Measurements from ENCODE around the gene C5. TPM values are rescaled to one million over a fixed set of nuclear protein-coding genes. Genes with fewer than 3 reads are reported as not detected.

The C5 gene
- total and polyA plus RNA-seq, 2 experiments from 2014 or later, result 13.8 to 55.4 TPM

GRCh38 chr9:120940573-120940972 lies 109.5 kb downstream of the C5 start:
- no peaks in the 10 kb centered on the region for H3K79me2 ChIP-seq
- no peaks in the 10 kb centered on the region for H4K20me1 ChIP-seq (ENCODE audit: insufficient read depth, poor library complexity, severe bottlenecking)
- peaks cover 38% of the 10 kb centered on the region for H3K4me1 ChIP-seq (ENCODE audit: insufficient read depth)
- no peak overlapping the region for H2AFZ ChIP-seq
- no peak overlapping the region for H3K4me3 ChIP-seq
- no peaks in the 10 kb centered on the region for H3K36me3 ChIP-seq (replicated peaks; ENCODE audit: insufficient read depth, low read depth)
- TF ChIP-seq EZH2 (IDR thresholded peaks at IDR 0.05; ENCODE audit: borderline replicate concordance) (no peak), CTCF (IDR thresholded peaks at IDR 0.05; ENCODE audit: poor library complexity) (no peak), EZH2phosphoT487 (IDR thresholded peaks at IDR 0.05; ENCODE audit: low read depth, severe bottlenecking, unreplicated experiment) (no peak)
- DNase-seq (ENCODE audit: low spot score), result no peak
- H3K27me3 ChIP-seq, result no peaks in the 10 kb centered on the region
- no peaks in the 10 kb centered on the region for H3K9me3 ChIP-seq (ENCODE audit: low read depth)
- H3K4me2 ChIP-seq, result no peak overlapping the region
- no peak overlapping the region for H3K27ac ChIP-seq
- no peaks in the 10 kb centered on the region for H3K9me2 ChIP-seq (replicated peaks; ENCODE audit: insufficient read depth)
- WGBS (ENCODE audit: low lambda C conversion rate, missing lambda C conversion rate), result 90% methylated on average over 10 of the region's 10 CpGs

GRCh38 chr9:120938851-120939250 lies 111.2 kb downstream of the C5 start:
- no peak for TF ChIP-seq EZH2phosphoT487 (IDR thresholded peaks at IDR 0.05; ENCODE audit: low read depth, severe bottlenecking, unreplicated experiment)
- no peaks in the 10 kb centered on the region for H3K27me3 ChIP-seq
- DNase-seq (ENCODE audit: low spot score), result no peak
- H3K79me2 ChIP-seq, result no peaks in the 10 kb centered on the region
- no peak overlapping the region for H3K4me2 ChIP-seq
- no peaks in the 10 kb centered on the region for H3K36me3 ChIP-seq (replicated peaks; ENCODE audit: insufficient read depth, low read depth)
- no peaks in the 10 kb centered on the region for H3K9me3 ChIP-seq (ENCODE audit: low read depth)
- no peaks in the 10 kb centered on the region for H3K9me2 ChIP-seq (replicated peaks; ENCODE audit: insufficient read depth)
- 78% methylated on average over 3 of the region's 3 CpGs for WGBS (ENCODE audit: low lambda C conversion rate, missing lambda C conversion rate)
- H3K4me3 ChIP-seq, result no peak overlapping the region
- peaks cover 53% of the 10 kb centered on the region for H3K4me1 ChIP-seq (ENCODE audit: insufficient read depth)
- no peaks in the 10 kb centered on the region for H4K20me1 ChIP-seq (ENCODE audit: insufficient read depth, poor library complexity, severe bottlenecking)
- peak overlapping the region; percentile 36 for H3K27ac ChIP-seq
- H2AFZ ChIP-seq, result no peak overlapping the region

GRCh38 chr9:120937596-120937995 lies 112.5 kb downstream of the C5 start:
- TF ChIP-seq EZH2phosphoT487 (IDR thresholded peaks at IDR 0.05; ENCODE audit: low read depth, severe bottlenecking, unreplicated experiment) (no peak), CTCF (IDR thresholded peaks at IDR 0.05; ENCODE audit: poor library complexity) (no peak), EZH2 (IDR thresholded peaks at IDR 0.05; ENCODE audit: borderline replicate concordance) (no peak)
- Histone ChIP-seq H3K9me3 (ENCODE audit: low read depth) (no peaks in the 10 kb centered on the region), H3K36me3 (replicated peaks; ENCODE audit: insufficient read depth, low read depth) (no peaks in the 10 kb centered on the region), H3K27ac (peak overlapping the region; percentile 88), H3K4me2 (peak overlapping the region; percentile 16), H3K79me2 (no peaks in the 10 kb centered on the region), H2AFZ (no peak overlapping the region), H3K9me2 (replicated peaks; ENCODE audit: insufficient read depth) (no peaks in the 10 kb centered on the region), H3K27me3 (no peaks in the 10 kb centered on the region), H4K20me1 (ENCODE audit: insufficient read depth, poor library complexity, severe bottlenecking) (no peaks in the 10 kb centered on the region), H3K4me3 (no peak overlapping the region), H3K4me1 (ENCODE audit: insufficient read depth) (peaks cover 51% of the 10 kb centered on the region)
- 18% methylated on average over 1 of the region's 1 CpG for WGBS (ENCODE audit: low lambda C conversion rate, missing lambda C conversion rate)
- DNase-seq (ENCODE audit: low spot score), result no peak

GRCh38 chr9:120937127-120937526 lies 112.9 kb downstream of the C5 start:
- WGBS (ENCODE audit: low lambda C conversion rate, missing lambda C conversion rate), result 84% methylated on average over 1 of the region's 1 CpG
- H3K9me3 ChIP-seq (ENCODE audit: low read depth), result no peaks in the 10 kb centered on the region
- no peaks in the 10 kb centered on the region for H3K27me3 ChIP-seq
- no peaks in the 10 kb centered on the region for H3K36me3 ChIP-seq (replicated peaks; ENCODE audit: insufficient read depth, low read depth)
- H3K4me3 ChIP-seq, result no peak overlapping the region
- H3K27ac ChIP-seq, result peak overlapping the region; percentile 88
- H3K9me2 ChIP-seq (replicated peaks; ENCODE audit: insufficient read depth), result no peaks in the 10 kb centered on the region
- no peak for DNase-seq (ENCODE audit: low spot score)
- no peak for TF ChIP-seq EZH2phosphoT487 (IDR thresholded peaks at IDR 0.05; ENCODE audit: low read depth, severe bottlenecking, unreplicated experiment)
- no peak for TF ChIP-seq CTCF (IDR thresholded peaks at IDR 0.05; ENCODE audit: poor library complexity)
- TF ChIP-seq EZH2 (IDR thresholded peaks at IDR 0.05; ENCODE audit: borderline replicate concordance), result no peak
- peak overlapping the region; percentile 50 for H3K4me2 ChIP-seq
- H3K79me2 ChIP-seq, result no peaks in the 10 kb centered on the region
- no peak overlapping the region for H2AFZ ChIP-seq
- peaks cover 49% of the 10 kb centered on the region for H3K4me1 ChIP-seq (ENCODE audit: insufficient read depth)
- no peaks in the 10 kb centered on the region for H4K20me1 ChIP-seq (ENCODE audit: insufficient read depth, poor library complexity, severe bottlenecking)

Measured in hepatocyte (in vitro differentiated cells).